NCI-H1436 treated with DMSO at 0.1 percent for 48 hours (cell line): ENCODE results near the gene HOXB7.

ENCODE experiments used
- DNase-seq: peaks from one replicate; lab custom pipeline; 2025; lab: John Stamatoyannopoulos, UW

Gene HOXB7

DNA sequence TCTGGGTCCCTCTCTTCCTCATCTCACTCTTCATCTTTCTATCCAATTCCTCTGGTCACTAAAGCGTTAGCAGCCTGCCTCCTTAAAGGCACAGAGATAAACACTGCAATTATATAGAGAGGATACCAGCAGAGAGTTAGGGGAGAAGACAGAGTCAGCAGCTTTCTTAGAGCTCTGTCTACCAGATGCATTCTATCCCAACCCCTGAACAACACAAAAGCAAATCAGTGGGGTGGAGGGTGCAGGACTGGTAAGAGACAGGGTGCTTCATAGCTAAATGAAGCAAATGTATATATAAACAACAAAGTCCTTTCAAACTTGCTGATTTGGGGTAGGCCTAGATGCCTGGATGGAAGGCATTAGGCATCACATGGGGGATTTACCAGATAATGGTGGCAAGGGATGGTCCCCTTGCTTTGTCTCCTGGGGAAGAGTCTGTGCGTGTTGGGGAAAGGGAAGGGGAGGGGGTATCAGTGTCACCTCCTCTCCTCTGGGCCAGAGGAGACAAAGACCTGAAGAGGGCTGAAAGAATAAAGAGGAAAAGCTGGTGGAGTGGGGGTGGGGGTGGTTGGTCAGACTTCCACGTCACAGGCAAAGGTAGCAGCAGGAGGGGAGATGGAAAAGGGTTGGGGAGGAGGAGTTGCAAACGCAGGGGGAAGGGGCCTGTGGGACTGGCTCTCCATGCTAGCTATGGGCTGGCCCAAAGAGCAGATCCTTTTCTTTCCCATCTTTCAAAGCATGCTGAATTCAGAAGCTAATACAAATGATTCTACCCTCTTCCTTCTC, 44.7 kb downstream of the HOXB7 start:
- no peak for DNase-seq

DNA sequence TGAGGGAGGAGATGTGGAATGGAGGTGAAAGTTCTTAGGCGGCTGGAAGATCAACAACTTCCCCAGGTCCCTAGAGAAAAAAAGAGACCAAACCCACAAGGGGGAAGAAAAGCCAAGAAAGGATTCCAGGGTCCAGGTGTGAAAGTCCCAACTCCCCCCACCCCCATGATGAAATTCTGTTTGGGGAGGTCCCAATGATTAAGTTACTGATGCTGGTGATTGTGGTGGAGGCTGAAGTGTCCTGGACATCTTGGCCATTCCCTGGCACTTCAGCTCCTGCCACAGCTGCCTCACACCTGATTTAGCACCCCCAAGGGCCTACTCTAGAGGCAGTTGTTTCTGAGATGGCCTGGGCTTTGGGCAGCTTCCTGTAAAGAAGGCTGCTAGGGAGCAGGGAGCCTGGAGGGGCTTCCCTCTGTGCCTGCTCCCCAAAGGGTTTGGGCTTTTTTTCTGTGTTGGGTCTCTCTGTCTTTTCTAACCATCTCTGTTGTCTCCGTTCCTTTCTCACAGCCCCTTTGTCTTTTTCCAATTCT, 45.7 kb downstream of the HOXB7 start:
- DNase-seq, result no peak

DNA sequence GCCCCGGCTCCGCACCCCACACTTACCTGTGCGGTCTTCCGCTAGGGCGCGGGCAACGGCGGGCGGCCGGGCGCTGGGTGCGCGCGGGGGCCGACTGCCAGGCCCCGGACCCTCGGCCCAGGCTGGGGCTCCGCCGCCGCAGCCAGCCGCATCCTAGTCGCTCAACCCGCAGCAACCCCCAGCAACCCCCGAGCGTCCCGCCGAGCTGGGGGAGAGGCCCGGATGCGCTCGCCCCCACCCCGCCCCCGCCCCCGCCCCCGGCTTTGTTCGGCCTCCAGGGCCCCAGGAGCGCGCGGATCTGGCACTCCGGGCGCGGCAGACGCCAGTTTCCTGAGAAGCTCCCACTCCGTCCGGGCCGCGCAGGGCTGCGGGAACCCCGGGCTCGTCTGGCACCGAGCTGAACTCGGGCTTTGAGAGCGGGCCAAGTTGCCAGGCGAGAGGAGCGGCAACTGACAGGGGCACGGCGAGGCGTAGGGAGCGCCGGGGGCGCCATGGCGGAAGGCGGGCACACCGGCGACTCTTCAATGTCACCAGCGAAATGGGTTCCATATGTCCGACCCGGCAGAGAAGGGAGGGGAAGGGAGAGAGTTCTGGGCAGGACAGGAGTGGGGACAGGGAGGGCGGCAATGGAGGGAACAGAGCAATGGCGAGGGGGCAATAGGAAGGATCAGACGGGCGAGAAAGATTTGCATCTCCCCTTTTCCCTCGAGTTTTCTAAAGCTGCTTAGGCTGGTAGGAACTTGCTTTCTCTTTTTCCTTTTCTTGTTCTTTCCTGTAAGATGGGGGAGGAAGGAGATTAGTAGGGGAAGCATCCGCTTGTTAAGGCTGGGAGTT, 46.4 kb downstream of the HOXB7 start:
- DNase-seq, result no peak

DNA sequence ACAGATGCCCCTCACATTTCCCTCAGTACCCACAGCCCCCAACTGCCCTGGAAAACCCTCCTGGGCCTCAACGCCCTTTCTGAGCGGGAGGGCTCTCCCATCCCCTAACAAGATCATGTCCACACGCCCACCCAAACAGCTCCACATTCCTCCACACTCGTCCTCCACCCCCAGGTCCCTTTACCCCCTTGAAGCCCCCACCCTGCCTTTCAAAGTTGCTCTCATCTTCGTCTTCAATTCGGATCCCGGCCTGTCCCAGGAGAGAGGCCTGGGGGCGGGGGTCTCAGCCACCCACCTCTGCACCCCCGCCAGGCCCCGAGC, 47.0 kb downstream of the HOXB7 start:
- no peak for DNase-seq

GRCh38 chr17:48563385-48563838, 47.4 kb downstream of the HOXB7 start:
- no peak for DNase-seq

DNA sequence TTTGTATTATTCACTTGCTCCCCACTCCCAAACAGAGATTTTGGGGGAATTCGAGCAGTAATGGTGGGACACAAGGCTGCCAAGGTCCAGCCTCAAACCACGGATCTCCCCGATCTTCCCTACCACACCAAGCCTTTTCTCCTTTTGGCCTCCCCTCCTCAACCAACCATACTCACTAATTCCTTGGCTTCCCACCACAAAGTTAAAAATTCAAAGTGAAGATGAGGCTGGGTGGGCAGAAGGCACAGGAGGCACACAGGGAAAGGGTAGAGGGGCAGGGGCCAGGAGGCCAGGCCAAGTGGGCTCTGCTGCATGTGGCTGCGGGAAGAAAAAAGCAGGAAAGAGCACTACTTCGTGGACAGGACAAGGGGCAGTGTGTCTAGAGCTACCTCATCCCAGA, 47.9 kb downstream of the HOXB7 start:
- no peak for DNase-seq

DNA sequence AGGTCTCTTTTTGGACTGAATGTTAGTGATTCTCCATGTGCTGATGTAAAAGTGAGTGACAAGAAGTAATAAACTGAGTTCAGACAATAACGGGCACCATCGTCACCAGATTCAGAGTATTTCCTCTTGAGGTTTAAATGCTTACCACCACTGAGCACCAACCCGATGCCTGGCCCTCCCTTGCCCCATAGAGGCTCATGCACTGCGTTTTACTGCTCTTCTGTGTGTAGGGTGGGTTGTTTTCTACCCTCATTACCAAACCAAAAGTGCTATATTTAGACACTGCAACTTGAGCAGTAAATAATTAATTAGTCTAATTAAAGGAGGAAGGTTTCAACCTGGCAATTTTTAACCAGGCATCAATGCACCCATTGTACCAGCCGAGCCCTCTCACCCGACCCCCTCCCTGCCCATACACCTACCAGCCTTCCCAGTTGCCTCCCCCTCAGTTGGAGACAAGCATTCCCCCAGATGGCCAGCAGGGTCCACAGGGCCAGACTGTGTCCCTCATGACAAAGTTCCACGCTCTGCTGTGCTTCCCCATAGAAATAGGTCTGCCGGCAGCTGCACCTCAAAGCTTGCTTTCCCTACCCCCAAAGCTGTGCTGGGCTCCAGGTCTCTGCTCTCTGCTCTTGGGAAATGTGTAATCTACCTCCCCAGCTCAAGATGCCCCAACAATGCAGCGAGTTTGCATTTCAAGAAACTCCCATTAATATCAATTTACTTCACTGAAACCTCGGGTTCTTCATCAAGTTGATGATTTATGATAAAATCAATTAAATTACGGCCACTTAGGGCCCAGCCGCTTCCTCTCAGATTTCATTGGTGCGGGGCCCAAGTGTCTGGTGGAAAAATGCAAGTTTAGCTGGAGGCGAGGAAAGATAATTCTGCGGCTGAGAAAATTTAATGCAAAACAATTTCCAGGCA, 48.7 kb downstream of the HOXB7 start:
- DNase-seq, result no peak

DNA sequence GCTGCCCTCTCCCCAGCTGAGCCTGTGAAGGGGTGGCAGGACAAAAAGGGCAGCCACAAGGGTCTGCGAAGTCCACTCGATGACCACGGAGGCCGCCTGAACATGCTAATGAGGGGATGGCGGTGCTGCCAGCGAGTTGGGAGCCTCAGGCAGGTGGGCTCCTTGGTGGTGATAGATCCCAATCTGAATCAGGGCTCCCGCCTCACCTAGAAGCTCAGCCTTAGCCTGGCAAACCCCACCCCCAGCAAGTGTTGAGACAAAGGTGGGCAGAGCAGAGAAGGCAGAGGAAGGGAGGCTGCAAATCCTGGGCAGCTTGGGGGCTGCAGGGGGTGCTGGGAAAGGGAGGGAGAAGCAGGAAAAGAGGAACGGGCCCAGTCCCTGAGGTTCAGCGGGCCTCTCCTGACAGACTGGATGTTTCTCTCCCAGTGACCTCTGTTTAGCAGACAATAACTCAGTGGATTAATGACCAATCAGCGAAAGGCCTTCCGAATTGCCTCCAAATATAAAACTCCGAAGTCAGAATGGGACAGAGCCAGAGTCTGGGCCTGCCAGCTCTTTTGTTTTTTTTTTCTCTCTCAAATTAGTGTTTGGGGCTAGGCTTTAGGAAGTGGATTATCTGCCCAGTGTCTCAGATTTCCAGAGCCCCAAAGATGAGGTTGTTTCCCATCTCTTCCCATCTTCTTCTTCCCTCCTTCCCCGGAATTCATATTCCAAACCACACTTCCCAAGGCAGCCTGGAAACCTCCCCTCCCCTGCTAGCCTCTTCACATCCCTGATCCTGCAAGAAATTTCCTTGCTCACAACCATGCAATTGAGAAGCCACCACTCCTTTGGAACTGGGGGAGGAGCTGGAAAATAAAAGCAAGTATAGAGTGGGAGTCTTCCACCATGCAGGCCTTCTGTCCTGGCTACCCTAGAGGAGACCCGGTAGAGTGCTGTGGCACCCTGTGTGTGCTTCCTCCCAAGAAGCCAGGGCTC, 50.7 kb downstream of the HOXB7 start:
- DNase-seq, result no peak

- DNase-seq, result no peak
These were observed 51.5 kb downstream of the HOXB7 start for GRCh38 chr17:48559122-48559839.

GRCh38 chr17:48558831-48559121, 52.0 kb downstream of the HOXB7 start:
- no peak for DNase-seq

GRCh38 chr17:48558057-48558830, 52.6 kb downstream of the HOXB7 start:
- DNase-seq, result no peak
